Liver (tissue), 9 donors: ENCODE results near the gene ZNF628. TPM values are rescaled to one million over a fixed set of nuclear protein-coding genes. Genes with fewer than 3 reads are reported as not detected.

Experiments used
- DNase-seq: peaks from one replicate; pipeline ENCODE4 v3.0.0-alpha.2; 2017; ENCODE audit warnings: low spot score
- H3K27ac ChIP-seq, 2 donors: one replicate each; pipeline ENCODE4 v1.7.0; 2013; ENCODE audit warnings: inconsistent platforms in 2 of 2, low read length in 2 of 2, control low read depth in 1 of 2, low read depth in 1 of 2, mild to moderate bottlenecking in 1 of 2
- H3K27me3 ChIP-seq, 4 donors: one replicate each; pipeline versions ENCODE4 v1.6.1 to v1.7.0; 2013; ENCODE audit warnings: low read length in 3 of 4, inconsistent platforms in 1 of 4, mild to moderate bottlenecking in 1 of 4, moderate library complexity in 1 of 4; ENCODE audit not compliant: control insufficient read depth in 4 of 4, insufficient read depth in 4 of 4
- H3K36me3 ChIP-seq, 4 donors: one replicate each; pipeline versions ENCODE4 v1.6.1 to v1.7.0; 2013; ENCODE audit warnings: low read length in 3 of 4, mild to moderate bottlenecking in 3 of 4, low read depth in 1 of 4, moderate library complexity in 1 of 4; ENCODE audit not compliant: control insufficient read depth in 4 of 4, insufficient read depth in 3 of 4
- H3K4me1 ChIP-seq, 4 donors: one replicate each; pipeline versions ENCODE4 v1.6.1 to v1.7.0; 2013; ENCODE audit warnings: low read length in 3 of 4, mild to moderate bottlenecking in 3 of 4, moderate library complexity in 1 of 4; ENCODE audit not compliant: control insufficient read depth in 4 of 4, insufficient read depth in 4 of 4
- H3K4me3 ChIP-seq, 3 donors: one replicate each; pipeline versions ENCODE4 v1.6.1 to v1.7.0; 2013; ENCODE audit warnings: low read length in 3 of 3, control low read depth in 1 of 3, low read depth in 1 of 3, mild to moderate bottlenecking in 1 of 3
- H3K9ac ChIP-seq, 2 donors: one replicate each; pipeline ENCODE4 v1.7.0; 2013; ENCODE audit warnings: low read length in 2 of 2, mild to moderate bottlenecking in 2 of 2, moderate library complexity in 2 of 2, control low read depth in 1 of 2, low read depth in 1 of 2
- H3K9me3 ChIP-seq, 4 donors: one replicate each; pipeline versions ENCODE4 v1.6.1 to v1.7.0; 2013; ENCODE audit warnings: low read length in 3 of 4; ENCODE audit not compliant: control insufficient read depth in 4 of 4
- ATF3 ChIP-seq: IDR thresholded peaks from 2 replicates; pipeline ENCODE4 v1.6.1; 2016; ENCODE audit warnings: antibody characterized with exemption
- CTCF ChIP-seq: fragments of 150-350 bp; IDR thresholded peaks from 2 replicates; pipeline ENCODE4 v1.5.1; 2017; ENCODE audit warnings: improper control_type of control experiment, low read depth, low read length; ENCODE audit not compliant: missing input control
- EGR1 ChIP-seq, 2 donors: IDR thresholded peaks; 2 replicates each; pipeline ENCODE4 v1.6.1; 2016 to 2018; ENCODE audit warnings: antibody characterized with exemption in 2 of 2, low read depth in 2 of 2
- FOXA1 ChIP-seq: IDR thresholded peaks from 2 replicates; pipeline ENCODE4 v1.6.1; 2016; ENCODE audit warnings: antibody characterized with exemption
- FOXA2 ChIP-seq: IDR thresholded peaks from 2 replicates; pipeline ENCODE4 v1.6.1; 2016; ENCODE audit warnings: antibody characterized with exemption
- GABPA ChIP-seq, 2 donors: IDR thresholded peaks in 1 of 2; conservative IDR thresholded peaks in 1 of 2; 2 replicates each; pipeline ENCODE4 v1.6.1; 2016; ENCODE audit warnings: antibody characterized with exemption in 2 of 2, mild to moderate bottlenecking in 1 of 2, moderate library complexity in 1 of 2
- HNF4A ChIP-seq, 2 donors: conservative IDR thresholded peaks; 2 replicates each; pipeline ENCODE4 v1.6.1; 2016; ENCODE audit warnings: antibody characterized with exemption in 2 of 2, mild to moderate bottlenecking in 2 of 2
- HNF4G ChIP-seq: IDR thresholded peaks from 2 replicates; pipeline ENCODE4 v1.6.1; 2016; ENCODE audit warnings: antibody characterized with exemption
- JUND ChIP-seq, 2 donors: IDR thresholded peaks; 2 replicates each; pipeline ENCODE4 v1.6.1; 2016; ENCODE audit warnings: antibody characterized with exemption in 2 of 2
- MAX ChIP-seq: IDR thresholded peaks from 2 replicates; pipeline ENCODE4 v1.6.1; 2016; ENCODE audit warnings: antibody characterized with exemption
- NR2F2 ChIP-seq: IDR thresholded peaks from 2 replicates; pipeline ENCODE4 v1.6.1; 2016; ENCODE audit warnings: antibody characterized with exemption
- RAD21 ChIP-seq, 2 donors: IDR thresholded peaks; 2 replicates each; pipeline ENCODE4 v1.6.1; 2016; ENCODE audit warnings: antibody characterized with exemption in 2 of 2, mild to moderate bottlenecking in 2 of 2
- REST ChIP-seq: IDR thresholded peaks from 2 replicates; pipeline ENCODE4 v1.6.1; 2016; ENCODE audit warnings: antibody characterized with exemption, mild to moderate bottlenecking
- RXRA ChIP-seq, 2 donors: IDR thresholded peaks; 2 replicates each; pipeline ENCODE4 v1.6.1; 2017 to 2018; ENCODE audit warnings: antibody characterized with exemption in 2 of 2, mild to moderate bottlenecking in 1 of 2
- SP1 ChIP-seq: IDR thresholded peaks from 2 replicates; pipeline ENCODE4 v1.6.1; 2018; ENCODE audit warnings: antibody characterized with exemption, mild to moderate bottlenecking
- TAF1 ChIP-seq: conservative IDR thresholded peaks from 2 replicates; pipeline ENCODE4 v1.6.1; 2016; ENCODE audit warnings: antibody characterized with exemption, mild to moderate bottlenecking
- YY1 ChIP-seq: IDR thresholded peaks from 2 replicates; pipeline ENCODE4 v1.6.1; 2016; ENCODE audit warnings: antibody characterized with exemption, mild to moderate bottlenecking
- ZBTB33 ChIP-seq: IDR thresholded peaks from 2 replicates; pipeline ENCODE4 v1.6.1; 2016; ENCODE audit warnings: antibody characterized with exemption
- WGBS: extraction: QIAGEN DNeasy Blood & Tissue Kit; methylation state at CpG from one replicate; pipeline ENCODE4 v1.1.7; 2013; 5-methylcytosine and 5-hydroxymethylcytosine counted together
- polyA plus RNA-seq, 2 donors: library from polyadenylated mRNA; stranded (reverse) in 1 of 2; unstranded in 1 of 2; fragments of 200-250 nt in 1 of 2; fragments of >200 nt in 1 of 2; fragmentation: Nextera tagmentation in 1 of 2; extraction: Ambion mirVana in 1 of 2; gene quantifications; one replicate each; pipeline versions ENCODE4 v1.2.1 to v1.2.3, GENCODE V29; 2013 to 2015
- total RNA-seq, 2 donors: library from RNA; depleted of rRNA; stranded (reverse); fragments of >200 nt; gene quantifications; one replicate each; pipeline ENCODE4 v1.2.3, GENCODE V29; 2014
- donor health status: healthy.
- donor health status: healthy.
- donor health status: healthy.
- donor health status: healthy.
- donor health status: healthy.

ZNF628 gene
- total and polyA plus RNA-seq, 4 donors, result 0.99 to 4.4 (median 1.5) TPM

- WGBS, result 94% methylated on average over 26 of the region's 26 CpGs
- Histone ChIP-seq H3K9ac (no peak overlapping the region), H3K4me3 (no peak overlapping the region), H3K4me1 (peaks cover 0 to 6% (median 3%) of the 10 kb centered on the region in 4 donors), H3K9me3 (no peaks in the 10 kb centered on the region), H3K27me3 (no peaks in the 10 kb centered on the region), H3K27ac (no peak overlapping the region), H3K36me3 (no peaks in the 10 kb centered on the region)
- no peak for DNase-seq
- TF ChIP-seq ZBTB33 (no peak), TAF1 (no peak), RXRA (IDR thresholded peaks at IDR 0.05) (no peak), SP1 (no peak), EGR1 (IDR thresholded peaks at IDR 0.05; ENCODE audit: low read depth in 2 of 2) (no peak), JUND (IDR thresholded peaks at IDR 0.05) (no peak), HNF4A (conservative IDR thresholded peaks at IDR 0.05) (no peak), FOXA1 (no peak), GABPA (IDR thresholded peaks at IDR 0.05 in 1 of 2, conservative IDR thresholded peaks at IDR 0.05 in 1 of 2) (no peak), NR2F2 (no peak), HNF4G (no peak)
Measured at GRCh38 chr19:55500368-55500952, 24.0 kb downstream of the ZNF628 start.

GRCh38 chr19:55502197-55502952 lies 26.0 kb downstream of the ZNF628 start:
- 83% methylated on average over 9 of the region's 9 CpGs for WGBS
- Histone ChIP-seq H3K9ac (no peak overlapping the region), H3K4me1 (peaks cover 0 to 6% (median 3%) of the 10 kb centered on the region in 4 donors), H3K27me3 (no peaks in the 10 kb centered on the region), H3K27ac (no peak overlapping the region), H3K4me3 (no peak overlapping the region), H3K36me3 (no peaks in the 10 kb centered on the region), H3K9me3 (no peaks in the 10 kb centered on the region)
- DNase-seq, result no peak
- TF ChIP-seq EGR1 (IDR thresholded peaks at IDR 0.05; ENCODE audit: low read depth in 2 of 2), result no peak
- TF ChIP-seq NR2F2, result no peak
- TF ChIP-seq YY1, result no peak
- TF ChIP-seq HNF4G, result no peak
- no peak for TF ChIP-seq MAX
- TF ChIP-seq FOXA2, result no peak
- TF ChIP-seq GABPA (IDR thresholded peaks at IDR 0.05 in 1 of 2, conservative IDR thresholded peaks at IDR 0.05 in 1 of 2), result no peak
- no peak for TF ChIP-seq FOXA1
- no peak for TF ChIP-seq HNF4A (conservative IDR thresholded peaks at IDR 0.05)
- TF ChIP-seq RXRA (IDR thresholded peaks at IDR 0.05), result no peak
- TF ChIP-seq TAF1, result no peak
- TF ChIP-seq ATF3, result no peak
- TF ChIP-seq CTCF, result no peak
- no peak for TF ChIP-seq JUND (IDR thresholded peaks at IDR 0.05)
- TF ChIP-seq SP1, result no peak
- TF ChIP-seq ZBTB33, result no peak
- no peak for TF ChIP-seq RAD21 (IDR thresholded peaks at IDR 0.05)
- TF ChIP-seq REST, result no peak
